H1 (cell line): ENCODE measurements around the gene MRPS35.

Experiments used
- CBX5 ChIP-seq: fragments of 300-800, 300-1000 bp; sonication (generic); IDR thresholded peaks from 2 replicates; pipeline ENCODE4 v1.7.1; 2016; ENCODE audit warnings: antibody characterized with exemption, low read length, low read depth
- CEBPB ChIP-seq: IDR thresholded peaks from 2 replicates; pipeline ENCODE4 v1.6.1; 2012; ENCODE audit warnings: low read depth, low read length
- CHD2 ChIP-seq: IDR thresholded peaks from 2 replicates; pipeline ENCODE4 v1.6.1; 2012; ENCODE audit warnings: low read length, improper control_type of control experiment
- EP300 ChIP-seq, 2 experiments: IDR thresholded peaks; 1 replicate in 1 of 2; 2 replicates in 1 of 2; pipeline ENCODE4 v1.6.1; 2011 to 2012; ENCODE audit warnings: low read depth in 2 of 2, low read length in 2 of 2, mild to moderate bottlenecking in 2 of 2, borderline replicate concordance in 1 of 2, inconsistent platforms in 1 of 2, moderate library complexity in 1 of 2
- EZH2 ChIP-seq: fragments of 200-600 bp; sonication (generic); IDR thresholded peaks from 2 replicates; pipeline ENCODE4 v1.7.1; 2012; ENCODE audit warnings: low read depth, mild to moderate bottlenecking, moderate library complexity, low read length, inconsistent platforms; ENCODE audit not compliant: severe bottlenecking
- MAX ChIP-seq: IDR thresholded peaks from 2 replicates; pipeline ENCODE4 v1.6.1; 2012; ENCODE audit warnings: inconsistent platforms
- POLR2A ChIP-seq, 2 experiments: IDR thresholded peaks; 1 replicate in 1 of 2; 2 replicates in 1 of 2; pipeline ENCODE4 v1.6.1; 2011; ENCODE audit warnings: low read depth in 2 of 2, low read length in 2 of 2, mild to moderate bottlenecking in 2 of 2; ENCODE audit errors: control extremely low read depth in 1 of 2
- POLR2AphosphoS5 ChIP-seq: IDR thresholded peaks from 2 replicates; pipeline ENCODE4 v1.6.1; 2011; ENCODE audit warnings: low read depth, low read length
- RFX5 ChIP-seq: IDR thresholded peaks from 2 replicates; pipeline ENCODE4 v1.6.1; 2011; ENCODE audit warnings: low read depth, low read length, improper control_type of control experiment, borderline replicate concordance
- RNF2 ChIP-seq: fragments of 200-900, 300-1000 bp; sonication (generic); IDR thresholded peaks from 2 replicates; pipeline ENCODE4 v1.7.1; 2016; ENCODE audit warnings: borderline replicate concordance, low read depth, mild to moderate bottlenecking, antibody characterized with exemption, low read length; ENCODE audit not compliant: poor library complexity, severe bottlenecking; ENCODE audit errors: missing control alignments
- SIRT6 ChIP-seq: IDR thresholded peaks from one replicate; pipeline ENCODE4 v1.7.1; 2012; ENCODE audit warnings: low read length, inconsistent platforms
- TF ChIP-seq, protein P1 (sequence below), 3 experiments: IDR thresholded peaks; 1 replicate in 2 of 3; 2 replicates in 1 of 3; pipeline versions ENCODE4 v1.5.1 to v1.6.1; 2011; ENCODE audit warnings: low read length in 3 of 3, mild to moderate bottlenecking in 3 of 3, inconsistent platforms in 2 of 3, low read depth in 1 of 3, moderate library complexity in 1 of 3; ENCODE audit not compliant: insufficient read depth in 1 of 3; ENCODE audit errors: control extremely low read depth in 1 of 3
- TF ChIP-seq, protein P2 (sequence below): IDR thresholded peaks from 2 replicates; pipeline ENCODE4 v1.6.1; 2011; ENCODE audit warnings: low read depth, mild to moderate bottlenecking, low read length; ENCODE audit not compliant: insufficient read depth

- no peak for TF ChIP-seq EZH2
- TF ChIP-seq, protein P1, sequence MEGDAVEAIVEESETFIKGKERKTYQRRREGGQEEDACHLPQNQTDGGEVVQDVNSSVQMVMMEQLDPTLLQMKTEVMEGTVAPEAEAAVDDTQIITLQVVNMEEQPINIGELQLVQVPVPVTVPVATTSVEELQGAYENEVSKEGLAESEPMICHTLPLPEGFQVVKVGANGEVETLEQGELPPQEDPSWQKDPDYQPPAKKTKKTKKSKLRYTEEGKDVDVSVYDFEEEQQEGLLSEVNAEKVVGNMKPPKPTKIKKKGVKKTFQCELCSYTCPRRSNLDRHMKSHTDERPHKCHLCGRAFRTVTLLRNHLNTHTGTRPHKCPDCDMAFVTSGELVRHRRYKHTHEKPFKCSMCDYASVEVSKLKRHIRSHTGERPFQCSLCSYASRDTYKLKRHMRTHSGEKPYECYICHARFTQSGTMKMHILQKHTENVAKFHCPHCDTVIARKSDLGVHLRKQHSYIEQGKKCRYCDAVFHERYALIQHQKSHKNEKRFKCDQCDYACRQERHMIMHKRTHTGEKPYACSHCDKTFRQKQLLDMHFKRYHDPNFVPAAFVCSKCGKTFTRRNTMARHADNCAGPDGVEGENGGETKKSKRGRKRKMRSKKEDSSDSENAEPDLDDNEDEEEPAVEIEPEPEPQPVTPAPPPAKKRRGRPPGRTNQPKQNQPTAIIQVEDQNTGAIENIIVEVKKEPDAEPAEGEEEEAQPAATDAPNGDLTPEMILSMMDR (IDR thresholded peaks at IDR 0.05; ENCODE audit: control extremely low read depth in 1 of 3, insufficient read depth in 1 of 3, low read depth in 1 of 3, low read length in 3 of 3) = no peak
- no peak for TF ChIP-seq POLR2A (IDR thresholded peaks at IDR 0.05; ENCODE audit: control extremely low read depth in 1 of 2, low read depth in 2 of 2, low read length in 2 of 2)
- TF ChIP-seq, protein P2, sequence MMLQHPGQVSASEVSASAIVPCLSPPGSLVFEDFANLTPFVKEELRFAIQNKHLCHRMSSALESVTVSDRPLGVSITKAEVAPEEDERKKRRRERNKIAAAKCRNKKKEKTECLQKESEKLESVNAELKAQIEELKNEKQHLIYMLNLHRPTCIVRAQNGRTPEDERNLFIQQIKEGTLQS = no peak
- TF ChIP-seq MAX = no peak
- TF ChIP-seq RNF2 = no peak
- no peak for TF ChIP-seq CHD2
- no peak for TF ChIP-seq RFX5
- no peak for TF ChIP-seq CBX5
- no peak for TF ChIP-seq CEBPB
- no peak for TF ChIP-seq POLR2AphosphoS5
- TF ChIP-seq SIRT6 = no peak
- TF ChIP-seq EP300 (IDR thresholded peaks at IDR 0.05; ENCODE audit: borderline replicate concordance in 1 of 2, low read depth in 2 of 2, low read length in 2 of 2) = no peak
These were observed 44.2 kb downstream of the MRPS35 start for GRCh38 chr12:27754795-27755194.
